SU-DHL-6 (cell line): ENCODE measurements around the gene FAM120A.

Source experiments
- CTCF ChIP-seq: fragments of 200-600 bp; sonication (generic); IDR thresholded peaks from one replicate; pipeline ENCODE4 v1.5.1; 2017; ENCODE audit warnings: antibody characterized with exemption, mild to moderate bottlenecking, low read length, moderate library complexity; ENCODE audit not compliant: insufficient read depth, poor library complexity, severe bottlenecking
- EZH2phosphoT487 ChIP-seq: fragments of 200-600 bp; sonication (generic), shearing (Covaris generic); conservative IDR thresholded peaks from 2 replicates; pipeline ENCODE4 v1.6.1; 2018; ENCODE audit warnings: mild to moderate bottlenecking, antibody characterized with exemption, low read length, moderate library complexity, mixed read lengths

GRCh38 chr9:93451849-93452709 lies 594 bp downstream of the FAM120A start:
- no peak for TF ChIP-seq EZH2phosphoT487
- no peak for TF ChIP-seq CTCF
